Vagina (tissue), 2 donors: Measurements from ENCODE around the gene DBR1.

Source experiments
- CTCF ChIP-seq, 3 experiments: fragments of 450-650 bp in 2 of 3; fragments of 200-600 bp in 1 of 3; sonication (generic) in 1 of 3; IDR thresholded peaks; one replicate each; pipeline ENCODE4 v1.5.1; 2017 to 2019; ENCODE audit warnings: antibody characterized with exemption in 3 of 3, mild to moderate bottlenecking in 2 of 3, moderate library complexity in 2 of 3
- POLR2A ChIP-seq, 2 donors: fragments of 450-650 bp; IDR thresholded peaks; one replicate each; pipeline ENCODE4 v1.6.1; 2017; ENCODE audit warnings: antibody characterized with exemption in 2 of 2, mild to moderate bottlenecking in 2 of 2, moderate library complexity in 2 of 2
- POLR2AphosphoS5 ChIP-seq, 2 donors: sonication (generic); formaldehyde crosslinking; IDR thresholded peaks; one replicate each; pipeline ENCODE4 v1.9.0; 2017; ENCODE audit warnings: antibody characterized with exemption in 2 of 2, mild to moderate bottlenecking in 2 of 2, low read depth in 1 of 2; ENCODE audit not compliant: insufficient read depth in 1 of 2

GRCh38 chr3:138173769-138174420, 826 bp downstream of the DBR1 start:
- TF ChIP-seq CTCF (IDR thresholded peaks at IDR 0.05) (no peak), POLR2A (IDR thresholded peaks at IDR 0.05) (no peak), POLR2AphosphoS5 (IDR thresholded peaks at IDR 0.05; ENCODE audit: insufficient read depth in 1 of 2, low read depth in 1 of 2) (no peak)
